Smooth muscle cell (in vitro differentiated cells): Measurements from ENCODE around the gene CLDN17. TPM values are rescaled to one million over a fixed set of nuclear protein-coding genes. Genes with fewer than 3 reads are reported as not detected.

ENCODE experiments used
- DNase-seq: peaks from one replicate; lab custom pipeline; 2025; ENCODE audit not compliant: unreplicated experiment; lab: John Stamatoyannopoulos, UW
- H2AFZ ChIP-seq: fragments of 200-600 bp; sonication (generic); 2 replicates; pipeline ENCODE4 v1.6.0; 2016; ENCODE audit warnings: antibody characterized with exemption, low read depth, mild to moderate bottlenecking
- H3F3A ChIP-seq: fragments of 200-600 bp; sonication (generic); 2 replicates; pipeline ENCODE4 v1.6.0; 2017; ENCODE audit warnings: antibody characterized with exemption, low read depth
- H3K27ac ChIP-seq: fragments of 200-600 bp; sonication (generic); 2 replicates; pipeline ENCODE4 v1.5.1; 2016; ENCODE audit warnings: low read depth, mild to moderate bottlenecking
- H3K27me3 ChIP-seq: fragments of 200-600 bp; sonication (generic); 2 replicates; pipeline ENCODE4 v1.6.1; 2016; ENCODE audit warnings: low read depth, mild to moderate bottlenecking
- H3K36me3 ChIP-seq: fragments of 200-600 bp; sonication (generic); 2 replicates; pipeline ENCODE4 v1.5.1; 2016; ENCODE audit warnings: low read depth
- H3K4me1 ChIP-seq: fragments of 200-600 bp; sonication (generic); 2 replicates; pipeline ENCODE4 v1.5.1; 2016; ENCODE audit warnings: low read depth
- H3K4me2 ChIP-seq: fragments of 200-600 bp; sonication (generic); 2 replicates; pipeline ENCODE4 v1.6.0; 2016; ENCODE audit warnings: mild to moderate bottlenecking
- H3K4me3 ChIP-seq: fragments of 200-600 bp; sonication (generic); 2 replicates; pipeline ENCODE4 v1.5.1; 2016; ENCODE audit warnings: mild to moderate bottlenecking
- H3K79me2 ChIP-seq: fragments of 200-600 bp; sonication (generic); 2 replicates; pipeline ENCODE4 v1.6.0; 2016; ENCODE audit warnings: low read depth, mild to moderate bottlenecking
- H3K9ac ChIP-seq: fragments of 200-600 bp; sonication (generic); 2 replicates; pipeline ENCODE4 v1.6.0; 2016; ENCODE audit warnings: low read depth
- H3K9me3 ChIP-seq: fragments of 200-600 bp; sonication (generic); replicated peaks from 2 replicates; pipeline ENCODE4 v1.5.1; 2016; ENCODE audit warnings: low read depth
- H4K20me1 ChIP-seq: fragments of 200-600 bp; sonication (generic); 2 replicates; pipeline ENCODE4 v1.6.0; 2016; ENCODE audit warnings: low read depth
- CTCF ChIP-seq: fragments of 200-600 bp; sonication (generic); IDR thresholded peaks from 2 replicates; pipeline ENCODE4 v1.5.1; 2017; ENCODE audit warnings: borderline replicate concordance, mild to moderate bottlenecking, antibody characterized with exemption; ENCODE audit not compliant: insufficient read depth, poor library complexity, severe bottlenecking
- WGBS: methylation state at CpG from one replicate; pipeline ENCODE4 v1.1.7; 2016; ENCODE audit warnings: low lambda C conversion rate; 5-methylcytosine and 5-hydroxymethylcytosine counted together
- polyA plus RNA-seq: library from polyadenylated mRNA; unstranded; fragments of >200 nt; fragmentation: Nextera tagmentation; extraction: Ambion mirVana; gene quantifications from 2 replicates; pipeline ENCODE4 v1.2.1, GENCODE V29; 2016
- total RNA-seq: library from RNA; depleted of rRNA; stranded (reverse); fragments of >200 nt; gene quantifications from 2 replicates; pipeline ENCODE4 v1.2.3, GENCODE V29; 2014

Gene CLDN17
- total and polyA plus RNA-seq, 2 experiments from 2014 or later: 1.8 TPM; not detected in 1

- Histone ChIP-seq H3K4me1 (no peaks in the 10 kb centered on the region), H3K9me3 (no peaks in the 10 kb centered on the region), H2AFZ (no peak overlapping the region), H3K9ac (no peak overlapping the region), H3K27ac (no peak overlapping the region), H3K79me2 (no peaks in the 10 kb centered on the region), H4K20me1 (no peaks in the 10 kb centered on the region), H3K4me3 (no peak overlapping the region), H3K36me3 (no peaks in the 10 kb centered on the region), H3F3A (no peaks in the 10 kb centered on the region), H3K27me3 (peaks cover 17% of the 10 kb centered on the region), H3K4me2 (no peak overlapping the region)
- DNase-seq: no peak
- 12% methylated on average over 2 of the region's 2 CpGs for WGBS
- peak; percentile 59 for TF ChIP-seq CTCF
Measured at GRCh38 chr21:30194701-30195299, 28.2 kb upstream of the CLDN17 start.

GRCh38 chr21:30193201-30193600, 26.6 kb upstream of the CLDN17 start:
- DNase-seq: no peak
- Histone ChIP-seq H3F3A (no peaks in the 10 kb centered on the region), H3K4me3 (no peak overlapping the region), H3K27me3 (peaks cover 17% of the 10 kb centered on the region), H3K4me1 (no peaks in the 10 kb centered on the region), H2AFZ (no peak overlapping the region), H3K4me2 (no peak overlapping the region), H3K9ac (no peak overlapping the region), H4K20me1 (no peaks in the 10 kb centered on the region), H3K9me3 (no peaks in the 10 kb centered on the region), H3K79me2 (no peaks in the 10 kb centered on the region), H3K36me3 (no peaks in the 10 kb centered on the region), H3K27ac (no peak overlapping the region)
- TF ChIP-seq CTCF: no peak
- WGBS: 93% methylated on average over 2 of the region's 2 CpGs

GRCh38 chr21:30190554-30190953, 23.9 kb upstream of the CLDN17 start:
- DNase-seq: no peak
- no peak overlapping the region for H3K27ac ChIP-seq
- no peak overlapping the region for H3K9ac ChIP-seq
- H3K36me3 ChIP-seq: no peaks in the 10 kb centered on the region
- H3F3A ChIP-seq: no peaks in the 10 kb centered on the region
- H2AFZ ChIP-seq: no peak overlapping the region
- no peak for TF ChIP-seq CTCF
- peaks cover 1% of the 10 kb centered on the region for H3K27me3 ChIP-seq
- no peaks in the 10 kb centered on the region for H3K79me2 ChIP-seq
- no peaks in the 10 kb centered on the region for H3K9me3 ChIP-seq
- no peak overlapping the region for H3K4me2 ChIP-seq
- H3K4me3 ChIP-seq: no peak overlapping the region
- H3K4me1 ChIP-seq: no peaks in the 10 kb centered on the region
- no peaks in the 10 kb centered on the region for H4K20me1 ChIP-seq
- WGBS: 84% methylated on average over 7 of the region's 7 CpGs

- Histone ChIP-seq H2AFZ (no peak overlapping the region), H4K20me1 (no peaks in the 10 kb centered on the region), H3K36me3 (no peaks in the 10 kb centered on the region), H3K4me2 (no peak overlapping the region), H3K27me3 (no peaks in the 10 kb centered on the region), H3K4me3 (no peak overlapping the region), H3K9me3 (no peaks in the 10 kb centered on the region), H3K9ac (no peak overlapping the region), H3K4me1 (no peaks in the 10 kb centered on the region), H3F3A (no peaks in the 10 kb centered on the region), H3K27ac (no peak overlapping the region), H3K79me2 (no peaks in the 10 kb centered on the region)
- 87% methylated on average over 3 of the region's 3 CpGs for WGBS
- no peak for DNase-seq
- TF ChIP-seq CTCF: no peak
Measured at GRCh38 chr21:30189773-30190172, 23.2 kb upstream of the CLDN17 start.
